K562 (cell line): ENCODE data around the gene CSRNP2. TPM values are rescaled to one million over a fixed set of nuclear protein-coding genes. Genes with fewer than 3 reads are reported as not detected.

Source experiments
- ARID1B ChIP-seq: fragments of 450-650 bp; IDR thresholded peaks from 2 replicates; pipeline ENCODE4 v1.6.1; 2016; ENCODE audit warnings: antibody characterized with exemption, mild to moderate bottlenecking, inconsistent platforms
- BCOR ChIP-seq: fragments of 450-650 bp; IDR thresholded peaks from 2 replicates; pipeline ENCODE4 v1.6.1; 2016
- CAMTA2 ChIP-seq: fragments of 250-450 bp; sonication (Bioruptor Pico); conservative IDR thresholded peaks from 2 replicates; pipeline ENCODE4 v1.5.1; 2022
- CBFA2T3 ChIP-seq: fragments of 450-650 bp; IDR thresholded peaks from 2 replicates; pipeline ENCODE4 v1.6.1; 2017
- CHD4 ChIP-seq: fragments of 200-600 bp; sonication (generic); IDR thresholded peaks from 3 replicates; pipeline ENCODE4 v1.6.1; 2012; ENCODE audit warnings: low read depth, mild to moderate bottlenecking, mixed read lengths, low read length, inconsistent platforms; ENCODE audit not compliant: insufficient read depth, insufficient replicate concordance, poor library complexity, severe bottlenecking
- CLOCK ChIP-seq: fragments of 250-450 bp; sonication (Bioruptor Pico); IDR thresholded peaks from 2 replicates; pipeline ENCODE4 v1.4.0; 2020; ENCODE audit warnings: mild to moderate bottlenecking, moderate library complexity, borderline replicate concordance
- E2F3 ChIP-seq: fragments of 250-450 bp; sonication (Bioruptor Pico); IDR thresholded peaks from 2 replicates; pipeline ENCODE4 v1.4.0; 2020; ENCODE audit warnings: mild to moderate bottlenecking
- ELK1 ChIP-seq: sonication (generic); formaldehyde crosslinking; IDR thresholded peaks from 2 replicates; pipeline ENCODE4 v1.8.1; 2022; ENCODE audit warnings: missing genetic modification reagents
- IFI16 ChIP-seq: fragments of 250-450 bp; sonication (Bioruptor Pico); IDR thresholded peaks from 2 replicates; pipeline ENCODE4 v2.1.2; 2022; ENCODE audit warnings: mild to moderate bottlenecking, inconsistent platforms
- KAT7 ChIP-seq: sonication (generic); formaldehyde crosslinking; IDR thresholded peaks from 2 replicates; pipeline ENCODE4 v1.8.0; 2022; ENCODE audit warnings: missing genetic modification reagents, mild to moderate bottlenecking, borderline replicate concordance
- LEF1 ChIP-seq: fragments of 450-650 bp; IDR thresholded peaks from 2 replicates; pipeline ENCODE4 v1.6.1; 2016; ENCODE audit warnings: mild to moderate bottlenecking
- MYNN ChIP-seq, 2 experiments: sonication (generic); formaldehyde crosslinking in 1 of 2; IDR thresholded peaks; 2 replicates each; pipeline versions ENCODE4 v1.5.0 to v1.6.1; 2016 to 2020; ENCODE audit warnings: antibody characterized with exemption in 1 of 2, missing genetic modification reagents in 1 of 2
- PCBP1 ChIP-seq: fragments of 200-400 bp; formaldehyde crosslinking; IDR thresholded peaks from 2 replicates; pipeline ENCODE4 v1.6.1; 2018; ENCODE audit warnings: mild to moderate bottlenecking, low read depth, low read length; ENCODE audit not compliant: poor library complexity, severe bottlenecking
- PURB ChIP-seq: sonication (generic); formaldehyde crosslinking; IDR thresholded peaks from 2 replicates; pipeline ENCODE4 v1.9.0; 2021; ENCODE audit warnings: low read depth, mild to moderate bottlenecking, missing genetic modification reagents
- RAD51 ChIP-seq: fragments of 450-650 bp; IDR thresholded peaks from 2 replicates; pipeline ENCODE4 v1.7.1; 2016; ENCODE audit warnings: low read depth, mild to moderate bottlenecking, borderline replicate concordance
- SAFB ChIP-seq: fragments of 200-400 bp; formaldehyde crosslinking; IDR thresholded peaks from 2 replicates; pipeline ENCODE4 v1.6.1; 2017; ENCODE audit warnings: low read depth, low read length, borderline replicate concordance
- SAP30 ChIP-seq: fragments of 200-600 bp; sonication (generic); IDR thresholded peaks from 2 replicates; pipeline ENCODE4 v1.6.1; 2012; ENCODE audit warnings: borderline replicate concordance, low read depth, mild to moderate bottlenecking, moderate library complexity, low read length, control low read depth, inconsistent platforms; ENCODE audit not compliant: insufficient read depth, poor library complexity, severe bottlenecking
- TCF3 ChIP-seq: sonication (generic); formaldehyde crosslinking; IDR thresholded peaks from 2 replicates; pipeline ENCODE4 v1.4.0; 2020; ENCODE audit warnings: mild to moderate bottlenecking, missing genetic modification reagents
- U2AF1 ChIP-seq: fragments of 200-400 bp; formaldehyde crosslinking; optimal IDR thresholded peaks from 2 replicates; pipeline ENCODE3; 2017; ENCODE audit warnings: mild to moderate bottlenecking, low read depth, low read length, moderate library complexity
- ZBTB1 ChIP-seq: sonication (generic); formaldehyde crosslinking; IDR thresholded peaks from 2 replicates; pipeline ENCODE4 v1.8.1; 2023; ENCODE audit warnings: missing genetic modification reagents, low read depth, mild to moderate bottlenecking, borderline replicate concordance
- ZFP1 ChIP-seq: fragments of 450-650 bp; formaldehyde crosslinking; IDR thresholded peaks from 2 replicates; pipeline ENCODE4 v1.4.0; 2020; ENCODE audit warnings: mild to moderate bottlenecking, mixed read lengths
- ZNF274 ChIP-seq: IDR thresholded peaks from 2 replicates; pipeline ENCODE4 v1.6.1; 2011; ENCODE audit warnings: low read depth, mild to moderate bottlenecking, low read length, moderate library complexity, borderline replicate concordance
- ZNF512 ChIP-seq: IDR thresholded peaks from 2 replicates; pipeline ENCODE4 v1.6.1; 2016; ENCODE audit warnings: missing genetic modification characterization, missing compliant biosample characterization
- ZNF584 ChIP-seq: fragments of 200-800 bp; sonication (Bioruptor generic); IDR thresholded peaks from 2 replicates; pipeline ENCODE4 v1.6.1; 2016; ENCODE audit warnings: low read depth, mild to moderate bottlenecking, missing genetic modification characterization, missing compliant biosample characterization
- ZNF717 ChIP-seq: fragments of 250-450 bp; sonication (Bioruptor Pico); IDR thresholded peaks from 2 replicates; pipeline ENCODE4 v1.5.0; 2021
- polyA plus RNA-seq, 8 experiments: library from polyadenylated mRNA; depleted of rRNA in 4 of 8; stranded (reverse) in 5 of 8; unstranded in 3 of 8; fragments of >200 nt; fragmentation: Nextera tagmentation in 2 of 8; fragmentation: Illumina TruSeq in 1 of 8; extraction: Ambion mirVana in 2 of 8; extraction: Trizol in 1 of 8; gene quantifications; 2 replicates each; pipeline versions ENCODE4 v1.2.1 to v1.2.3, GENCODE V29; 2011 to 2014; ENCODE audit warnings: inconsistent platforms in 1 of 8, missing spikeins in 1 of 8
- total RNA-seq, 7 experiments: library from RNA; depleted of rRNA in 6 of 7; stranded (reverse); fragments of >200 nt in 6 of 7; fragmentation: Illumina TruSeq in 2 of 7; extraction: Trizol in 2 of 7; gene quantifications; 2 replicates each; pipeline versions ENCODE4 v1.2.1 to v1.2.3, GENCODE V29; 2011 to 2021; ENCODE audit warnings: low replicate concordance in 1 of 7

Gene CSRNP2
- total and polyA plus RNA-seq, 9 of the 15 experiments (the other 6 are each of a cell fraction or from before 2014, with no cell fraction given): 1.6 to 13.9 (median 5.9) TPM

- TF ChIP-seq ZNF274 (no peak), MYNN (IDR thresholded peaks at IDR 0.05) (no peak), MYNN (CRISPR knock-in tag; IDR thresholded peaks at IDR 0.05) (no peak), IFI16 (no peak), ZNF717 (CRISPR knock-in tag) (no peak), ZNF512 (no peak), CLOCK (CRISPR knock-in tag) (no peak), SAFB (no peak), PCBP1 (no peak), RAD51 (no peak), E2F3 (no peak), SAP30 (no peak), LEF1 (no peak), KAT7 (CRISPR knock-in tag) (no peak), ZFP1 (CRISPR knock-in tag) (no peak), CAMTA2 (CRISPR knock-in tag) (no peak), ZBTB1 (CRISPR knock-in tag) (no peak), ELK1 (no peak), U2AF1 (no peak), ARID1B (peak; percentile 77), BCOR (no peak), TCF3 (CRISPR knock-in tag) (peak; percentile 67), PURB (CRISPR knock-in tag) (no peak), CHD4 (no peak), CBFA2T3 (peak; percentile 69), ZNF584 (CRISPR knock-in tag) (no peak)
These were observed 65.9 kb downstream of the CSRNP2 start (continued) for GRCh38 chr12:51017452-51017851.
